NT2/D1 (cell line): ENCODE results near the gene NT5DC1.

Experiments used
- DNase-seq: peaks from one replicate; pipeline ENCODE4 v3.0.0-alpha.2; 2011; ENCODE audit warnings: low read depth, low spot score
- H3K27me3 ChIP-seq: 2 replicates; pipeline ENCODE4 v1.6.0; 2011; ENCODE audit warnings: mild to moderate bottlenecking; ENCODE audit not compliant: insufficient read length, insufficient read depth
- H3K36me3 ChIP-seq: 2 replicates; pipeline ENCODE4 v1.6.1; 2011; ENCODE audit warnings: mild to moderate bottlenecking, low read length, mixed read lengths; ENCODE audit not compliant: insufficient read depth, insufficient read length
- H3K4me1 ChIP-seq: 2 replicates; pipeline ENCODE4 v1.5.1; 2011; ENCODE audit not compliant: insufficient read depth, insufficient read length
- H3K4me3 ChIP-seq: 2 replicates; pipeline ENCODE4 v1.5.1; 2011; ENCODE audit warnings: low read depth; ENCODE audit not compliant: insufficient read length
- H3K9ac ChIP-seq: 2 replicates; pipeline ENCODE4 v1.6.0; 2011; ENCODE audit warnings: low read depth; ENCODE audit not compliant: insufficient read length
- H3K9me3 ChIP-seq: 2 replicates; pipeline ENCODE4 v1.5.1; 2011; ENCODE audit warnings: mild to moderate bottlenecking, low read length; ENCODE audit not compliant: insufficient read depth
- SUZ12 ChIP-seq: IDR thresholded peaks from 2 replicates; pipeline ENCODE4 v1.6.1; 2011; ENCODE audit not compliant: insufficient read length, insufficient read depth; ENCODE audit errors: extremely low read depth
- YY1 ChIP-seq: IDR thresholded peaks from 2 replicates; pipeline ENCODE4 v1.6.1; 2011; ENCODE audit not compliant: insufficient read length, insufficient read depth
- ZNF274 ChIP-seq: IDR thresholded peaks from 2 replicates; pipeline ENCODE4 v1.6.1; 2011; ENCODE audit warnings: mild to moderate bottlenecking, low read depth, low read length

NT5DC1 gene

GRCh38 chr6:116152620-116153019 lies 52.0 kb downstream of the NT5DC1 start:
- H3K27me3 ChIP-seq: no peaks in the 10 kb centered on the region
- no peaks in the 10 kb centered on the region for H3K36me3 ChIP-seq
- no peaks in the 10 kb centered on the region for H3K9me3 ChIP-seq
- DNase-seq: no peak
- H3K4me3 ChIP-seq: no peak overlapping the region
- no peaks in the 10 kb centered on the region for H3K4me1 ChIP-seq
- no peak for TF ChIP-seq SUZ12
- TF ChIP-seq YY1: no peak
- no peak for TF ChIP-seq ZNF274
- no peak overlapping the region for H3K9ac ChIP-seq

GRCh38 chr6:116154887-116155286 lies 54.2 kb downstream of the NT5DC1 start:
- no peaks in the 10 kb centered on the region for H3K36me3 ChIP-seq

GRCh38 chr6:116156405-116157326 lies 56.0 kb downstream of the NT5DC1 start:
- TF ChIP-seq ZNF274 (no peak), YY1 (no peak), SUZ12 (no peak)
- H3K36me3 ChIP-seq: no peaks in the 10 kb centered on the region
- no peak overlapping the region for H3K4me3 ChIP-seq
- no peaks in the 10 kb centered on the region for H3K9me3 ChIP-seq
- no peak overlapping the region for H3K9ac ChIP-seq
- no peaks in the 10 kb centered on the region for H3K27me3 ChIP-seq
- no peak for DNase-seq
- H3K4me1 ChIP-seq: no peaks in the 10 kb centered on the region

More at GRCh38 chr6:116154887-116155286, 54.2 kb downstream of the NT5DC1 start:
- no peak for TF ChIP-seq SUZ12
- Histone ChIP-seq H3K4me1 (no peaks in the 10 kb centered on the region), H3K9me3 (no peaks in the 10 kb centered on the region), H3K9ac (no peak overlapping the region), H3K4me3 (no peak overlapping the region), H3K27me3 (no peaks in the 10 kb centered on the region)
- DNase-seq: no peak

- Histone ChIP-seq H3K9me3 (no peaks in the 10 kb centered on the region), H3K4me3 (no peak overlapping the region), H3K9ac (no peak overlapping the region), H3K36me3 (no peaks in the 10 kb centered on the region), H3K4me1 (no peaks in the 10 kb centered on the region), H3K27me3 (no peaks in the 10 kb centered on the region)
- TF ChIP-seq SUZ12 (no peak), YY1 (no peak), ZNF274 (no peak)
- no peak for DNase-seq
Measured at GRCh38 chr6:116157391-116157790, 56.7 kb downstream of the NT5DC1 start.

GRCh38 chr6:116158641-116159040 lies 58.0 kb downstream of the NT5DC1 start:
- no peaks in the 10 kb centered on the region for H3K27me3 ChIP-seq
- no peak overlapping the region for H3K4me3 ChIP-seq
- TF ChIP-seq ZNF274 (no peak), SUZ12 (no peak), YY1 (no peak)
- no peak overlapping the region for H3K9ac ChIP-seq
- no peaks in the 10 kb centered on the region for H3K9me3 ChIP-seq
- no peaks in the 10 kb centered on the region for H3K36me3 ChIP-seq
- no peaks in the 10 kb centered on the region for H3K4me1 ChIP-seq
- DNase-seq: no peak

GRCh38 chr6:116159782-116160524 lies 59.3 kb downstream of the NT5DC1 start:
- H3K4me3 ChIP-seq: no peak overlapping the region
- no peaks in the 10 kb centered on the region for H3K9me3 ChIP-seq
- DNase-seq: no peak
- no peaks in the 10 kb centered on the region for H3K27me3 ChIP-seq
- H3K9ac ChIP-seq: no peak overlapping the region
- no peaks in the 10 kb centered on the region for H3K4me1 ChIP-seq
- no peaks in the 10 kb centered on the region for H3K36me3 ChIP-seq
- no peak for TF ChIP-seq SUZ12
- no peak for TF ChIP-seq YY1
- TF ChIP-seq ZNF274: no peak

- Histone ChIP-seq H3K9me3 (no peaks in the 10 kb centered on the region), H3K27me3 (no peaks in the 10 kb centered on the region), H3K9ac (no peak overlapping the region), H3K36me3 (no peaks in the 10 kb centered on the region), H3K4me1 (no peaks in the 10 kb centered on the region), H3K4me3 (no peak overlapping the region)
- DNase-seq: no peak
- TF ChIP-seq ZNF274 (no peak), SUZ12 (no peak), YY1 (no peak)
Measured at GRCh38 chr6:116165596-116165995, 64.9 kb downstream of the NT5DC1 start.
